CD4-positive, alpha-beta T cell treated with Interleukin-4 for 1 hour (primary cell): Measurements from ENCODE around the gene OR10G8.

ENCODE experiments used
- DNase-seq, 2 donors: peaks; one replicate each; pipeline ENCODE4 v3.0.0-alpha.2; 2020 to 2022

Gene OR10G8

GRCh38 chr11:124079631-124080326 is 53.2 kb downstream of the OR10G8 start:
- no peak for DNase-seq
